Thyroid gland (tissue), 4 donors: Measurements from ENCODE around the gene PXDN. TPM values are rescaled to one million over a fixed set of nuclear protein-coding genes. Genes with fewer than 3 reads are reported as not detected.

ENCODE experiments used
- DNase-seq, 2 donors: peaks; one replicate each; pipeline ENCODE4 v3.0.0-alpha.2; 2019
- H3K27ac ChIP-seq, 3 donors: fragments of 200-600 bp; sonication (generic); 1 replicate in 2 of 3; 2 replicates in 1 of 3; pipeline ENCODE4 v1.5.1; 2016 to 2019; ENCODE audit warnings: mild to moderate bottlenecking in 1 of 3, moderate library complexity in 1 of 3
- H3K27me3 ChIP-seq: fragments of 200-600 bp; sonication (generic); one replicate; pipeline ENCODE4 v1.5.1; 2019
- H3K36me3 ChIP-seq, 2 donors: fragments of 200-600 bp; sonication (generic); one replicate each; pipeline ENCODE4 v1.5.1; 2016 to 2019
- H3K4me1 ChIP-seq, 2 donors: fragments of 200-600 bp; sonication (generic); one replicate each; pipeline ENCODE4 v1.5.1; 2017 to 2019
- H3K4me3 ChIP-seq, 3 donors: fragments of 200-600 bp; sonication (generic); replicated peaks in 1 of 3; 1 replicate in 2 of 3; 2 replicates in 1 of 3; pipeline ENCODE4 v1.5.1; 2016; ENCODE audit warnings: mild to moderate bottlenecking in 1 of 3
- H3K9me3 ChIP-seq: fragments of 200-600 bp; sonication (generic); one replicate; pipeline ENCODE4 v1.5.1; 2017
- POLR2A ChIP-seq, 2 donors: fragments of 450-650 bp; IDR thresholded peaks; one replicate each; pipeline ENCODE4 v1.6.1; 2017; ENCODE audit warnings: antibody characterized with exemption in 2 of 2, mild to moderate bottlenecking in 2 of 2, moderate library complexity in 1 of 2
- WGBS, 2 donors: methylation state at CpG; one replicate each; pipeline ENCODE4 v1.1.5; 2017; 5-methylcytosine and 5-hydroxymethylcytosine counted together
- intact Hi-C: fragments of 100-400 bp; cut with DNase I; formaldehyde crosslinking; loops from one replicate; pipeline ENCODE4 v1.15.1; 2023
- total RNA-seq, 4 donors: library from RNA; depleted of rRNA; stranded (reverse); fragments of >200 nt; gene quantifications; one replicate each; pipeline ENCODE4 v1.2.3, GENCODE V29; 2016
- TF ChIP-seq, protein P1 (sequence below), 6 experiments: fragments of 200-600 bp in 3 of 6; fragments of 450-650 bp in 3 of 6; sonication (generic) in 3 of 6; IDR thresholded peaks; one replicate each; pipeline ENCODE4 v1.5.1; 2016 to 2019; ENCODE audit warnings: antibody characterized with exemption in 6 of 6, mild to moderate bottlenecking in 2 of 6, inconsistent platforms in 1 of 6, moderate library complexity in 1 of 6

Gene PXDN
- total RNA-seq, 4 donors from 2014 or later: 6.9 to 17.3 (median 13.6) TPM

GRCh38 chr2:1723397-1724042 is 20.8 kb downstream of the PXDN start:
- intact Hi-C loops: no loop called here
- H3K4me1 ChIP-seq: peaks cover 6 to 24% of the 10 kb centered on the region in 2 donors
- 71% methylated on average over 4 of the region's 4 CpGs for WGBS, 2 donors

DNA sequence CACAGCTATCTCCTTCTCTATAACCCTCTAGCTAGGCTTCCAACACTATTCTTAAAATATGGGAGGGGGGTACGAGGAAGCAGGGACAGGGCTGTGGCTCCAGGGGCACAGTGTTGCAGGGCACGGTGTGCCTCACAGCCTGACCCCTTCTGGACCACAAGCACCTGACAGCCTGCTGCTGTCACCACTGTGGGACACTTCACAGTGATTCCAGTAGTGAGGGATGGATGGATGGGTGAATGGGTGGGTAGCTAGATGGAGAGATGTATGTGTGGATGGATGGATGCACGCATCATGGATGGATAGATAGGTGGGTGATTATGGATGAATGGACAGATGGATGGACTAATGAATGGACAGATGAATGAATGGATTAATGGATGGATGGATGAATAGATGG is 21.6 kb downstream of the PXDN start:
- no peaks in the 10 kb centered on the region for H3K9me3 ChIP-seq
- intact Hi-C loops: no loop called here
- TF ChIP-seq, protein P1, sequence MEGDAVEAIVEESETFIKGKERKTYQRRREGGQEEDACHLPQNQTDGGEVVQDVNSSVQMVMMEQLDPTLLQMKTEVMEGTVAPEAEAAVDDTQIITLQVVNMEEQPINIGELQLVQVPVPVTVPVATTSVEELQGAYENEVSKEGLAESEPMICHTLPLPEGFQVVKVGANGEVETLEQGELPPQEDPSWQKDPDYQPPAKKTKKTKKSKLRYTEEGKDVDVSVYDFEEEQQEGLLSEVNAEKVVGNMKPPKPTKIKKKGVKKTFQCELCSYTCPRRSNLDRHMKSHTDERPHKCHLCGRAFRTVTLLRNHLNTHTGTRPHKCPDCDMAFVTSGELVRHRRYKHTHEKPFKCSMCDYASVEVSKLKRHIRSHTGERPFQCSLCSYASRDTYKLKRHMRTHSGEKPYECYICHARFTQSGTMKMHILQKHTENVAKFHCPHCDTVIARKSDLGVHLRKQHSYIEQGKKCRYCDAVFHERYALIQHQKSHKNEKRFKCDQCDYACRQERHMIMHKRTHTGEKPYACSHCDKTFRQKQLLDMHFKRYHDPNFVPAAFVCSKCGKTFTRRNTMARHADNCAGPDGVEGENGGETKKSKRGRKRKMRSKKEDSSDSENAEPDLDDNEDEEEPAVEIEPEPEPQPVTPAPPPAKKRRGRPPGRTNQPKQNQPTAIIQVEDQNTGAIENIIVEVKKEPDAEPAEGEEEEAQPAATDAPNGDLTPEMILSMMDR (IDR thresholded peaks at IDR 0.05): no peak
- TF ChIP-seq POLR2A (IDR thresholded peaks at IDR 0.05): no peak
- H3K27me3 ChIP-seq: no peaks in the 10 kb centered on the region
- H3K27ac ChIP-seq: no peak overlapping the region
- DNase-seq: no peak
- H3K4me1 ChIP-seq: peaks cover 3 to 19% of the 10 kb centered on the region in 2 donors
- H3K36me3 ChIP-seq: no peaks in the 10 kb centered on the region
- no peak overlapping the region for H3K4me3 ChIP-seq
- 92 to 94% methylated on average over 3 of the region's 3 CpGs for WGBS, 2 donors

More at GRCh38 chr2:1723397-1724042, 20.8 kb downstream of the PXDN start:
- Histone ChIP-seq H3K4me3 (no peak overlapping the region), H3K27me3 (no peaks in the 10 kb centered on the region), H3K27ac (no peak overlapping the region), H3K9me3 (no peaks in the 10 kb centered on the region), H3K36me3 (no peaks in the 10 kb centered on the region)
- no peak for DNase-seq
- TF ChIP-seq, protein P1 (IDR thresholded peaks at IDR 0.05): no peak
- TF ChIP-seq POLR2A (IDR thresholded peaks at IDR 0.05): no peak

- Histone ChIP-seq H3K27ac (peak overlapping the region; percentile 66 to 73 (median 68)), H3K36me3 (no peaks in the 10 kb centered on the region), H3K27me3 (no peaks in the 10 kb centered on the region), H3K9me3 (no peaks in the 10 kb centered on the region), H3K4me3 (no peak overlapping the region), H3K4me1 (peaks cover under 1 to 13% of the 10 kb centered on the region in 2 donors)
- 73 to 78% methylated on average over 16 of the region's 16 CpGs for WGBS, 2 donors
- TF ChIP-seq, protein P1 (IDR thresholded peaks at IDR 0.05): no peak
- TF ChIP-seq POLR2A (IDR thresholded peaks at IDR 0.05): no peak
- intact Hi-C loops: no loop called here
- no peak for DNase-seq
Measured at GRCh38 chr2:1721706-1722646, 22.3 kb downstream of the PXDN start.

- DNase-seq: no peak
- Histone ChIP-seq H3K27ac (no peak overlapping the region), H3K4me3 (no peak overlapping the region), H3K9me3 (no peaks in the 10 kb centered on the region), H3K4me1 (peaks cover 0 to 28% of the 10 kb centered on the region in 2 donors), H3K27me3 (no peaks in the 10 kb centered on the region), H3K36me3 (no peaks in the 10 kb centered on the region)
- WGBS, 2 donors: 94 to 96% methylated on average over 9 to 20 of the region's 23 CpGs
- TF ChIP-seq POLR2A (IDR thresholded peaks at IDR 0.05): no peak
- TF ChIP-seq, protein P1 (IDR thresholded peaks at IDR 0.05): no peak
- intact Hi-C loops: no loop called here
Measured at GRCh38 chr2:1718339-1719220, 25.7 kb downstream of the PXDN start.
